HL-60 (cell line): Measurements from ENCODE around the gene ULBP2.
"Not testable (repeated sequence)": the region's sequence is repeated elsewhere in the genome, so short reads cannot be mapped to it uniquely, and the experiment has no call there.

Experiments used
- CTCF ChIP-seq: IDR thresholded peaks from one replicate; pipeline ENCODE4 v1.5.1; 2011; ENCODE audit warnings: low read length, control low read depth, inconsistent platforms; ENCODE audit not compliant: insufficient read depth
- POLR2AphosphoS5 ChIP-seq: IDR thresholded peaks from 2 replicates; pipeline ENCODE4 v1.6.1; 2012; ENCODE audit warnings: low read depth

GRCh38 chr6:149912680-149913079 lies 29.1 kb upstream of the ULBP2 start:
- TF ChIP-seq CTCF, POLR2AphosphoS5: not testable (repeated sequence)
